BE2C (cell line): ENCODE measurements around the gene LAMB2.

Experiments used
- DNase-seq: peaks from one replicate; pipeline ENCODE4 v3.0.0-alpha.2; 2020
- H3K27me3 ChIP-seq: fragments of 250-450 bp; sonication (Bioruptor Pico); 2 replicates; pipeline ENCODE4 v1.5.1; 2020; ENCODE audit warnings: mild to moderate bottlenecking
- H3K36me3 ChIP-seq: fragments of 250-450 bp; sonication (Bioruptor Pico); 2 replicates; pipeline ENCODE4 v1.5.1; 2020; ENCODE audit warnings: mild to moderate bottlenecking
- H3K4me1 ChIP-seq: fragments of 250-450 bp; sonication (Bioruptor Pico); 2 replicates; pipeline ENCODE4 v1.5.1; 2020
- H3K4me3 ChIP-seq: 2 replicates; pipeline ENCODE4 v1.5.1; 2011; ENCODE audit warnings: low read depth, low read length
- H3K9me3 ChIP-seq: fragments of 250-450 bp; sonication (Bioruptor Pico); 2 replicates; pipeline ENCODE4 v1.5.1; 2020
- TF ChIP-seq, protein P1 (sequence below): IDR thresholded peaks from 2 replicates; pipeline ENCODE4 v1.5.1; 2012; ENCODE audit warnings: mild to moderate bottlenecking, low read depth, low read length

The LAMB2 gene

GRCh38 chr3:49120438-49121131 lies 12.3 kb downstream of the LAMB2 start, which contains the start of gene USP19:
Gene USP19 (minus strand): TSS chr3:49120823. CDS start chr3:49119145, 1,678 bp downstream.
- TF ChIP-seq, protein P1, sequence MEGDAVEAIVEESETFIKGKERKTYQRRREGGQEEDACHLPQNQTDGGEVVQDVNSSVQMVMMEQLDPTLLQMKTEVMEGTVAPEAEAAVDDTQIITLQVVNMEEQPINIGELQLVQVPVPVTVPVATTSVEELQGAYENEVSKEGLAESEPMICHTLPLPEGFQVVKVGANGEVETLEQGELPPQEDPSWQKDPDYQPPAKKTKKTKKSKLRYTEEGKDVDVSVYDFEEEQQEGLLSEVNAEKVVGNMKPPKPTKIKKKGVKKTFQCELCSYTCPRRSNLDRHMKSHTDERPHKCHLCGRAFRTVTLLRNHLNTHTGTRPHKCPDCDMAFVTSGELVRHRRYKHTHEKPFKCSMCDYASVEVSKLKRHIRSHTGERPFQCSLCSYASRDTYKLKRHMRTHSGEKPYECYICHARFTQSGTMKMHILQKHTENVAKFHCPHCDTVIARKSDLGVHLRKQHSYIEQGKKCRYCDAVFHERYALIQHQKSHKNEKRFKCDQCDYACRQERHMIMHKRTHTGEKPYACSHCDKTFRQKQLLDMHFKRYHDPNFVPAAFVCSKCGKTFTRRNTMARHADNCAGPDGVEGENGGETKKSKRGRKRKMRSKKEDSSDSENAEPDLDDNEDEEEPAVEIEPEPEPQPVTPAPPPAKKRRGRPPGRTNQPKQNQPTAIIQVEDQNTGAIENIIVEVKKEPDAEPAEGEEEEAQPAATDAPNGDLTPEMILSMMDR: no peak
- no peaks in the 10 kb centered on the region for H3K9me3 ChIP-seq
- H3K4me1 ChIP-seq: no peaks in the 10 kb centered on the region
- peak; percentile 87 for DNase-seq
- no peaks in the 10 kb centered on the region for H3K27me3 ChIP-seq
- peaks cover 9% of the 10 kb centered on the region for H3K36me3 ChIP-seq
- H3K4me3 ChIP-seq: peak within 1 kb of the TSS; percentile 82

DNA sequence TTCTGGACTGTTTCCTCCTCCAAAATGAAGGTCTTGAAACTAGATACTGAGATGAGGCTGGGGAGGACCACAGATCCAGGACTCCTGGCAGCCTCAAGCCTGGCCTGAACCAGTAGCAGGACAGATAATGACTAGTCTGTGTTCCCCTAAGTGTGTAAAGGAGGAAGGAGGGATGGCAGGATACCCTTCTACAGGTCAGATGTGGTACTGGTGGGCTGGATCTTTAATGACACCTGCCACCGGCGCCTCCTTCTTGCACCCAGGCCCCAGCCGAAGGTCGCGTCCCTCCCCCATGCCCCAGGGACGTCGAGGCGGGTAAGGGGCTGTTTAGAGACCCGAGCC lies 12.8 kb downstream of the LAMB2 start:
- no peak for DNase-seq
- TF ChIP-seq, protein P1: no peak
- Histone ChIP-seq H3K9me3 (no peaks in the 10 kb centered on the region), H3K4me1 (no peaks in the 10 kb centered on the region), H3K27me3 (no peaks in the 10 kb centered on the region), H3K36me3 (peaks cover 14% of the 10 kb centered on the region), H3K4me3 (peak overlapping the region; percentile 82)

- Histone ChIP-seq H3K27me3 (no peaks in the 10 kb centered on the region), H3K4me1 (no peaks in the 10 kb centered on the region), H3K4me3 (peak overlapping the region; percentile 82), H3K36me3 (peaks cover 20% of the 10 kb centered on the region), H3K9me3 (no peaks in the 10 kb centered on the region)
- no peak for DNase-seq
- TF ChIP-seq, protein P1: no peak
Measured at GRCh38 chr3:49119439-49119838, 13.4 kb downstream of the LAMB2 start.

GRCh38 chr3:49119036-49119435 lies 13.8 kb downstream of the LAMB2 start:
- peaks cover 21% of the 10 kb centered on the region for H3K36me3 ChIP-seq
- H3K9me3 ChIP-seq: no peaks in the 10 kb centered on the region
- no peak overlapping the region for H3K4me3 ChIP-seq
- TF ChIP-seq, protein P1: no peak
- no peaks in the 10 kb centered on the region for H3K27me3 ChIP-seq
- DNase-seq: no peak
- H3K4me1 ChIP-seq: no peaks in the 10 kb centered on the region

- H3K4me3 ChIP-seq: no peak overlapping the region
- TF ChIP-seq, protein P1: no peak
- H3K36me3 ChIP-seq: peaks cover 33% of the 10 kb centered on the region
- H3K27me3 ChIP-seq: no peaks in the 10 kb centered on the region
- no peaks in the 10 kb centered on the region for H3K4me1 ChIP-seq
- H3K9me3 ChIP-seq: no peaks in the 10 kb centered on the region
- DNase-seq: no peak
Measured at GRCh38 chr3:49112262-49112661, 20.6 kb downstream of the LAMB2 start.

DNA sequence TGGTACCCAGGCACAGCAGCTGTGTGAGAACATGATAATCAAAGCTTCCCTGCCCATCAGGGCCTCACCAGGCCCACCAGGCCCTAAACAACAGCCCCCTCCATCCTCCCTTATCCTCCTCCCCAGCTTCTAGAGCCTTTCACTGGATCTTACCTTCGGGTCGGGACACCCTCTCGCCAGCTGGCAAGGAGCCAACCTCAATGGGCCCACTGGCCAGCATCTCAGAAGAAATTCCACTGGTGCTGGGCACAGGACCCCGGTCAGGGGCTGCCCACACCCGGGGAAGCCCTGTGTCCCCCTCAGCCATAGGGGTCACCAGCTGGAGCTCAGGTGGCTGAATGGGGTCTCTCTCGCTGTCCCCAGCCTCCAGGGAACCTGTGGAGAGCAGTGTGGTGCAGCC lies 21.5 kb downstream of the LAMB2 start:
- H3K36me3 ChIP-seq: peaks cover 33% of the 10 kb centered on the region
- TF ChIP-seq, protein P1: no peak

More for the DNA sequence above, 21.5 kb downstream of the LAMB2 start:
- H3K9me3 ChIP-seq: no peaks in the 10 kb centered on the region
- no peak for DNase-seq
- H3K27me3 ChIP-seq: no peaks in the 10 kb centered on the region
- H3K4me3 ChIP-seq: no peak overlapping the region
- H3K4me1 ChIP-seq: no peaks in the 10 kb centered on the region
